Fibroblast of the conjunctiva (primary cell): ENCODE results near the gene GEN1.

ENCODE experiments used
- DNase-seq: peaks from one replicate; pipeline ENCODE4 v3.0.0-alpha.2; 2010; ENCODE audit warnings: low read depth

Gene GEN1

DNA sequence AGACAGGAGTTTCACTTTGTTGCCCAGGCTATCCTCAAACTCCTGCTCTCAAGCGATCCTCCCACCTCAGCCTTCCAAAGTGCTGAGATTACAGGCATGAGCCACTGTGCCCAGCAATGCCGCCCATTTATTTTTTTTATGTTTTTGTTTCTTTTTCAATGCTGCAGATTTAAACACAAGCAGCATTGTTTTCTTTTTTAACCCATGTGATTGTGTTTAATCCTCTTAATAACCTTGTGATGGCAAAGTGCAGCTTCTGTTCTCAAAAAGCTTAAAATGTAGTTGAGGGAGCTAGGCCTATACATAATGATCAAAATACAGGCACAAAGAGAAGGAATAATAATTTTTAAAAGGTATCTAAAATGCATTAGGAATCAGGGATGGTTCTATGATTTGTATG lies 73.8 kb downstream of the GEN1 start:
- DNase-seq: no peak

GRCh38 chr2:17830053-17831034 lies 76.4 kb downstream of the GEN1 start:
- peak; percentile 36 for DNase-seq

GRCh38 chr2:17835516-17835915 lies 81.6 kb downstream of the GEN1 start:
- DNase-seq: no peak
